ENCODE data around the gene KATNB1. TPM values are rescaled to one million over a fixed set of nuclear protein-coding genes. Genes with fewer than 3 reads are reported as not detected.

Gene KATNB1
- total RNA-seq, 4 donors from 2014 or later, result 16.8 to 30.2 (median 21.0) TPM

GRCh38 chr16:57755726-57756423, 20.3 kb downstream of the KATNB1 start:
- H3K4me3 ChIP-seq, result no peak overlapping the region
- WGBS, 2 donors, result 70 to 84% methylated on average over 11 of the region's 18 CpGs
- no peak for TF ChIP-seq POLR2A (IDR thresholded peaks at IDR 0.05)
- TF ChIP-seq, protein P1, sequence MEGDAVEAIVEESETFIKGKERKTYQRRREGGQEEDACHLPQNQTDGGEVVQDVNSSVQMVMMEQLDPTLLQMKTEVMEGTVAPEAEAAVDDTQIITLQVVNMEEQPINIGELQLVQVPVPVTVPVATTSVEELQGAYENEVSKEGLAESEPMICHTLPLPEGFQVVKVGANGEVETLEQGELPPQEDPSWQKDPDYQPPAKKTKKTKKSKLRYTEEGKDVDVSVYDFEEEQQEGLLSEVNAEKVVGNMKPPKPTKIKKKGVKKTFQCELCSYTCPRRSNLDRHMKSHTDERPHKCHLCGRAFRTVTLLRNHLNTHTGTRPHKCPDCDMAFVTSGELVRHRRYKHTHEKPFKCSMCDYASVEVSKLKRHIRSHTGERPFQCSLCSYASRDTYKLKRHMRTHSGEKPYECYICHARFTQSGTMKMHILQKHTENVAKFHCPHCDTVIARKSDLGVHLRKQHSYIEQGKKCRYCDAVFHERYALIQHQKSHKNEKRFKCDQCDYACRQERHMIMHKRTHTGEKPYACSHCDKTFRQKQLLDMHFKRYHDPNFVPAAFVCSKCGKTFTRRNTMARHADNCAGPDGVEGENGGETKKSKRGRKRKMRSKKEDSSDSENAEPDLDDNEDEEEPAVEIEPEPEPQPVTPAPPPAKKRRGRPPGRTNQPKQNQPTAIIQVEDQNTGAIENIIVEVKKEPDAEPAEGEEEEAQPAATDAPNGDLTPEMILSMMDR (IDR thresholded peaks at IDR 0.05), result no peak
- H3K9me3 ChIP-seq, result no peaks in the 10 kb centered on the region
- intact Hi-C loops (cut with DNase I), result loop anchor here (5.0 to 10.0 kb wide), 3 partner anchors 106 to 246 kb away; partner anchors contain the start of genes USB1 and ZNF319
- H3K27me3 ChIP-seq, result no peaks in the 10 kb centered on the region
- no peak for DNase-seq
- no peak overlapping the region for H3K27ac ChIP-seq
- peaks cover 11 to 27% (median 12%) of the 10 kb centered on the region in 3 donors for H3K4me1 ChIP-seq
- H3K36me3 ChIP-seq, result peaks cover 0 to 94% (median 4%) of the 10 kb centered on the region in 3 donors

GRCh38 chr16:57756424-57757325, 21.1 kb downstream of the KATNB1 start:
- H3K4me3 ChIP-seq, result no peak overlapping the region
- H3K27me3 ChIP-seq, result no peaks in the 10 kb centered on the region
- no peaks in the 10 kb centered on the region for H3K9me3 ChIP-seq
- H3K36me3 ChIP-seq, result peaks cover 0 to 94% (median 4%) of the 10 kb centered on the region in 3 donors
- WGBS, 2 donors, result 42 to 63% methylated on average over 2 to 4 of the region's 15 CpGs
- intact Hi-C loops (cut with DNase I), result loop anchor here (5.0 to 10.0 kb wide), 3 partner anchors 106 to 246 kb away; partner anchors contain the start of genes USB1 and ZNF319
- peaks cover 11 to 27% (median 12%) of the 10 kb centered on the region in 3 donors for H3K4me1 ChIP-seq
- no peak overlapping the region for H3K27ac ChIP-seq
- DNase-seq, result no peak
- TF ChIP-seq POLR2A (IDR thresholded peaks at IDR 0.05), result no peak
- TF ChIP-seq, protein P1 (IDR thresholded peaks at IDR 0.05), result no peak

- WGBS, 2 donors, result 20 to 53% methylated on average over 2 to 3 of the region's 11 CpGs
- Histone ChIP-seq H3K4me1 (peaks cover 11 to 27% (median 12%) of the 10 kb centered on the region in 3 donors), H3K4me3 (no peak overlapping the region), H3K9me3 (no peaks in the 10 kb centered on the region), H3K27ac (peak overlapping the region in 2 of 4 donors; percentile 10 to 25), H3K27me3 (no peaks in the 10 kb centered on the region), H3K36me3 (peaks cover 0 to 94% (median 4%) of the 10 kb centered on the region in 3 donors)
- TF ChIP-seq, protein P1 (IDR thresholded peaks at IDR 0.05), result peak; percentile 93 to 98 (median 95)
- no peak for TF ChIP-seq POLR2A (IDR thresholded peaks at IDR 0.05)
- intact Hi-C loops (cut with DNase I), result loop anchor here (5.0 to 10.0 kb wide), 3 partner anchors 105 to 245 kb away; partner anchors contain the start of genes USB1 and ZNF319
- DNase-seq, result no peak
Measured at GRCh38 chr16:57757326-57757786, 21.8 kb downstream of the KATNB1 start.

- H3K36me3 ChIP-seq, result peaks cover 0 to 94% (median 4%) of the 10 kb centered on the region in 3 donors
- TF ChIP-seq POLR2A (IDR thresholded peaks at IDR 0.05), result no peak
- TF ChIP-seq, protein P1 (IDR thresholded peaks at IDR 0.05), result no peak
- no peak overlapping the region for H3K4me3 ChIP-seq
- H3K27ac ChIP-seq, result peak overlapping the region in 1 of 4 donors; percentile 25
- no peak for DNase-seq
- peaks cover 11 to 27% (median 12%) of the 10 kb centered on the region in 3 donors for H3K4me1 ChIP-seq
- H3K27me3 ChIP-seq, result no peaks in the 10 kb centered on the region
- H3K9me3 ChIP-seq, result no peaks in the 10 kb centered on the region
- intact Hi-C loops (cut with DNase I), result loop anchor here (5.0 to 10.0 kb wide), 3 partner anchors 104 to 244 kb away; partner anchors contain the start of genes USB1 and ZNF319
- WGBS, 2 donors, result 80 to 100% methylated on average over 1 of the region's 7 CpGs
Measured at GRCh38 chr16:57757883-57758282, 22.3 kb downstream of the KATNB1 start.
